ENCODE results near the gene PLA2G6.

Gene PLA2G6

DNA sequence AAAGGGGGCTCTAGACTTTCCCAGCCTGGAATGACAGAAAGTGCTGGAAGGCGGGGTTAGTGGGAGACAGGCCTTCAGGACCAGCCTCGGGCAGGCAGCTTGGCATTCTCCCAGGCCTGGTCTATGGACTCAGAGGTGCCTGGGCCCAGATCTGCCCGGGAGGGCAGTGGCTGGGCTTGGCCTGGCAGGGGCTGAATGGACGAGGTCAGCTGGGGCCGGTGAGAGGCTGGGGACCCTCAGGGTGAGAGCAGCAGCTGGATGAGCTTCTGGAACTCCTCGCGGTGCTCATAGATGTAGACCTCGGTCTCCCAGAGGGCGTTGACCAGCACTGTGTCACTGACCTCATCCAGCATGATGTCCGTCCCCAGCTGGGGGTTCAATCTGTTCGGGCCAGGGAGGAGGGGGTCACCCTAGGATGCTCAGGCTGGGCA, 69.7 kb downstream of the PLA2G6 start:
- Histone ChIP-seq H4K20me1 (ENCODE audit: insufficient read depth, low read length, poor library complexity, severe bottlenecking) (no peaks in the 10 kb centered on the region), H2AFZ (ENCODE audit: low read length) (no peak overlapping the region), H3K4me3 (ENCODE audit: low read length, poor library complexity, severe bottlenecking) (no peak overlapping the region), H3K4me1 (ENCODE audit: insufficient read depth, low read length, poor library complexity, severe bottlenecking) (no peaks in the 10 kb centered on the region), H3K27me3 (ENCODE audit: insufficient read depth, low read length, poor library complexity, severe bottlenecking) (no peaks in the 10 kb centered on the region), H3K4me2 (ENCODE audit: low read depth, low read length, poor library complexity, severe bottlenecking) (no peak overlapping the region), H3K9me2 (replicated peaks; ENCODE audit: low read depth, low read length) (no peaks in the 10 kb centered on the region), H3F3A (ENCODE audit: low read depth) (no peaks in the 10 kb centered on the region), H3K79me2 (ENCODE audit: insufficient read depth, low read length) (no peaks in the 10 kb centered on the region), H3K36me3 (ENCODE audit: insufficient read depth, low read length) (no peaks in the 10 kb centered on the region), H3K9ac (ENCODE audit: low read depth, low read length, poor library complexity, severe bottlenecking) (no peak overlapping the region), H3K9me3 (ENCODE audit: insufficient read depth, low read depth, low read length) (no peaks in the 10 kb centered on the region)
- no peak for TF ChIP-seq EZH2phosphoT487 (IDR thresholded peaks at IDR 0.05; ENCODE audit: borderline replicate concordance)
- TF ChIP-seq, protein P1, sequence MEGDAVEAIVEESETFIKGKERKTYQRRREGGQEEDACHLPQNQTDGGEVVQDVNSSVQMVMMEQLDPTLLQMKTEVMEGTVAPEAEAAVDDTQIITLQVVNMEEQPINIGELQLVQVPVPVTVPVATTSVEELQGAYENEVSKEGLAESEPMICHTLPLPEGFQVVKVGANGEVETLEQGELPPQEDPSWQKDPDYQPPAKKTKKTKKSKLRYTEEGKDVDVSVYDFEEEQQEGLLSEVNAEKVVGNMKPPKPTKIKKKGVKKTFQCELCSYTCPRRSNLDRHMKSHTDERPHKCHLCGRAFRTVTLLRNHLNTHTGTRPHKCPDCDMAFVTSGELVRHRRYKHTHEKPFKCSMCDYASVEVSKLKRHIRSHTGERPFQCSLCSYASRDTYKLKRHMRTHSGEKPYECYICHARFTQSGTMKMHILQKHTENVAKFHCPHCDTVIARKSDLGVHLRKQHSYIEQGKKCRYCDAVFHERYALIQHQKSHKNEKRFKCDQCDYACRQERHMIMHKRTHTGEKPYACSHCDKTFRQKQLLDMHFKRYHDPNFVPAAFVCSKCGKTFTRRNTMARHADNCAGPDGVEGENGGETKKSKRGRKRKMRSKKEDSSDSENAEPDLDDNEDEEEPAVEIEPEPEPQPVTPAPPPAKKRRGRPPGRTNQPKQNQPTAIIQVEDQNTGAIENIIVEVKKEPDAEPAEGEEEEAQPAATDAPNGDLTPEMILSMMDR (conservative IDR thresholded peaks at IDR 0.05; ENCODE audit: low read length), result no peak

DNA sequence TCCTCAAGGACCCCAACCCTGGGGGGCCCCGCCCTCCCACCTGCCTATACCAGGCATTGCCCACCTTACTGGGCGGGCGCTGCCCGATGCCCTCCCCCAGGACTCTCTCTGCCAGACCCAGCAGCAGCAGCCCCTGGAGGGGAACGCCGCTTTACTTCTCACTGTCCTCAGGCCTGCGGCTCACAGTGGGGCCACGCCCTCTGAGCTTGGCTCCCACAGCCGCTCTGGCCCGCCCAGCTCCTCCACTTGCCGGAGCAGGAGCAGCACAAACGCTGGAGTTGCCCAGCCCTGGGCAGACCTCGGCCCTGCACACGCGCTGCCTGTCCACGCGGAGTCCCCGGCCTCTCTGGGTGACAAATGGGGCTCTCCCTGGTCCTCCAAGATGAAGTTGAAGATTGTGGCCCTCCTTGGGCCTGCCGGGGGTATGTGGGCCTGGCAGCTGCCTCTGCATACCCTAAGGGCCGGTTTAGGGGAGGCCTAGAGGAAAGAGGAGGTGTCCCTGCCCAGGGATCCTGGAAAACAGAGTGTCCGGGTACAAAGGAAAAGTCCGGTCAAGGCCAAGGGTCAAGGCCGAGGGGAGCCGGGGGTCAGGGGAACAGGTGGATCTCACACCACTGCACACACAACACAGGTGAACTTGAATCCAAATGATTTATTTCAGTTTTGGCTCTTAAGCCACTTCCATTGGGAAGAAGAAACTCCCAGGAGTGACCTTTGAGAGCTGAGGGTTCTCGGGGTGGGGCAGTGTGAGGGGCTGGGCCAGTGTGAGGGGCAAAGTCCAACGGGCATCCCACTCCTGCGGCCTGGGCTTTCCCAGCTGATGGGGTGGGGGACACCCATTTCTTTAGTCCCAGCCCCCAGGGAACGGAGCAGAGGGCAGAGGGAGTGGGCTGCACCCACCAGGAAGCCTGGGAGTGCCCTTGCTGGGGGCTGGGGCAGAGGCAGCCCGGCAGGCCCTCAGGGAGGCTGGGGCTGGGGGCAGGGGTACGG, 70.5 kb downstream of the PLA2G6 start:
- H3K4me1 ChIP-seq (ENCODE audit: insufficient read depth, low read length, poor library complexity, severe bottlenecking), result no peaks in the 10 kb centered on the region

DNA sequence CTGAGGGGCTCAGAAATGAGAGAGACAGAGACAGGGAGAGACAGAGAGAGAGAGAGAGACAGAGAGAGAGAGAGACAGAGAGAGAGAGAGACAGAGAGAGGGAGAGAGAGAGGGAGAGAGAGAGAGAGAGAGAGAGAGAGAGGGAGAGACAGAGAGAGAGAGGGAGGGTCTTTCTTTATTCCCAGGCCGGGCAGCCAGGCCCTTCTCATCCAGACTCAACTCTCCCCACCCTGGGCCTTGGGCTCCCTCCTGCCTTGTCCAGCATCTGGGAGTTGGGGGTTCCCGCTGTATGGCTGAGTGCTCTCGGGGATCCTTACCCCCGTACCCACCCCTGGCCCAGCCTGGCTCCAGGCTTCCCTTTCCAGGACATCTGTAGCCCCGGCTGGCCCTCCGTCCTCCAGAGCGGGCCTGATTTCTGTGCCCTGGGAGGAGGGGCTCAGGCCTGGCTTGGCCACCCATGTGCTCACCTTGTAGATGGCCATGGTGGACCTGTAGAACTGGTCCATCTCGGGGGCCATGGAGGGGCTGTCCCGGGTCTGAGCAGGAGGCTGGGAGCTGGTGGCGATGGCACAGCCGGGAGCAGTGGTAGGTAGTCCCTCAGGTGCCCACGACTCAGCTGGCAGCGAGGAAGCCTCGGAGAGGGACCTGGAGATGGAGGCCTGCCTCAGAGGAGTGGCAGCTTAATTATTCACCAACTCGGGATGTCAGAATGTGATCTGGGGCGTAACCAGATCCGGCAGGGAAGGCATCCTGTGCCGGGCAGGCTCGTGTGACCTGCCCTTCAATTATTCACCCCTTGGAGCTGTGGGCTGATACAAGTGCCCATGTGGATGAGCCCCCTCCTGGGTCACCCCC, 71.4 kb downstream of the PLA2G6 start, which contains the start of gene BAIAP2L2:
Gene BAIAP2L2 (minus strand): TSS at position 677 of the 855 bp plus-strand sequence. CDS start 159 bp downstream, at position 518.
- Histone ChIP-seq H2AFZ (ENCODE audit: low read length) (no peak within 1 kb of the TSS), H3K9me2 (replicated peaks; ENCODE audit: low read depth, low read length) (no peaks in the 10 kb centered on the region), H3K4me1 (ENCODE audit: insufficient read depth, low read length, poor library complexity, severe bottlenecking) (no peaks in the 10 kb centered on the region), H3K79me2 (ENCODE audit: insufficient read depth, low read length) (no peaks in the 10 kb centered on the region), H3K27me3 (ENCODE audit: insufficient read depth, low read length, poor library complexity, severe bottlenecking) (no peaks in the 10 kb centered on the region), H3F3A (ENCODE audit: low read depth) (no peaks in the 10 kb centered on the region), H3K9me3 (ENCODE audit: insufficient read depth, low read depth, low read length) (no peaks in the 10 kb centered on the region), H3K4me2 (ENCODE audit: low read depth, low read length, poor library complexity, severe bottlenecking) (no peak within 1 kb of the TSS), H3K9ac (ENCODE audit: low read depth, low read length, poor library complexity, severe bottlenecking) (no peak within 1 kb of the TSS), H3K36me3 (ENCODE audit: insufficient read depth, low read length) (no peaks in the 10 kb centered on the region), H3K4me3 (ENCODE audit: low read length, poor library complexity, severe bottlenecking) (no peak within 1 kb of the TSS), H4K20me1 (ENCODE audit: insufficient read depth, low read length, poor library complexity, severe bottlenecking) (no peaks in the 10 kb centered on the region)
- TF ChIP-seq EZH2phosphoT487 (IDR thresholded peaks at IDR 0.05; ENCODE audit: borderline replicate concordance), result no peak
- TF ChIP-seq, protein P1 (conservative IDR thresholded peaks at IDR 0.05; ENCODE audit: low read length), result no peak

More for the DNA sequence above, 70.5 kb downstream of the PLA2G6 start:
- Histone ChIP-seq H3K4me2 (ENCODE audit: low read depth, low read length, poor library complexity, severe bottlenecking) (no peak overlapping the region), H3K79me2 (ENCODE audit: insufficient read depth, low read length) (no peaks in the 10 kb centered on the region), H3K9ac (ENCODE audit: low read depth, low read length, poor library complexity, severe bottlenecking) (no peak overlapping the region), H3K4me3 (ENCODE audit: low read length, poor library complexity, severe bottlenecking) (no peak overlapping the region), H3K27me3 (ENCODE audit: insufficient read depth, low read length, poor library complexity, severe bottlenecking) (no peaks in the 10 kb centered on the region), H3K9me2 (replicated peaks; ENCODE audit: low read depth, low read length) (no peaks in the 10 kb centered on the region), H4K20me1 (ENCODE audit: insufficient read depth, low read length, poor library complexity, severe bottlenecking) (no peaks in the 10 kb centered on the region), H3K36me3 (ENCODE audit: insufficient read depth, low read length) (no peaks in the 10 kb centered on the region), H3K9me3 (ENCODE audit: insufficient read depth, low read depth, low read length) (no peaks in the 10 kb centered on the region), H3F3A (ENCODE audit: low read depth) (no peaks in the 10 kb centered on the region), H2AFZ (ENCODE audit: low read length) (no peak overlapping the region)
- TF ChIP-seq, protein P1 (conservative IDR thresholded peaks at IDR 0.05; ENCODE audit: low read length), result no peak
- no peak for TF ChIP-seq EZH2phosphoT487 (IDR thresholded peaks at IDR 0.05; ENCODE audit: borderline replicate concordance)

All from Loucy (cell line).